ENCODE measurements around the gene ACVR1. TPM values are rescaled to one million over a fixed set of nuclear protein-coding genes. Genes with fewer than 3 reads are reported as not detected.
"Not testable (repeated sequence)": the region's sequence is repeated elsewhere in the genome, so short reads cannot be mapped to it uniquely, and the experiment has no call there.

Gene ACVR1
- total and polyA plus RNA-seq, 4 donors = 9.5 to 53.4 (median 33.8) TPM

- no peaks in the 10 kb centered on the region for H3K27me3 ChIP-seq (ENCODE audit: control insufficient read depth in 1 of 2, insufficient read depth in 2 of 2, low read length in 1 of 2)
- no peak overlapping the region for H3K27ac ChIP-seq (ENCODE audit: low read depth in 1 of 2, low read length in 2 of 2)
- H3K4me3 ChIP-seq (ENCODE audit: low read length in 2 of 2) = no peak overlapping the region
- intact Hi-C loops (cut with DNase I) = no loop called here
- H3K4me1 ChIP-seq (ENCODE audit: control insufficient read depth in 1 of 2, insufficient read depth in 2 of 2, low read length in 2 of 2) = no peaks in the 10 kb centered on the region
- no peaks in the 10 kb centered on the region for H3K9me3 ChIP-seq (ENCODE audit: control insufficient read depth, low read length)
- no peak for ATAC-seq (ENCODE audit: low FRiP score)
- 75 to 76% methylated on average over 3 of the region's 3 CpGs for WGBS, 2 donors
- DNase-seq = no peak
- H3K36me3 ChIP-seq (ENCODE audit: control insufficient read depth in 1 of 2, insufficient read depth in 2 of 2, low read length in 1 of 2) = no peaks in the 10 kb centered on the region
Observed at GRCh38 chr2:157887946-157888345, 11.8 kb upstream of the ACVR1 start.

DNA sequence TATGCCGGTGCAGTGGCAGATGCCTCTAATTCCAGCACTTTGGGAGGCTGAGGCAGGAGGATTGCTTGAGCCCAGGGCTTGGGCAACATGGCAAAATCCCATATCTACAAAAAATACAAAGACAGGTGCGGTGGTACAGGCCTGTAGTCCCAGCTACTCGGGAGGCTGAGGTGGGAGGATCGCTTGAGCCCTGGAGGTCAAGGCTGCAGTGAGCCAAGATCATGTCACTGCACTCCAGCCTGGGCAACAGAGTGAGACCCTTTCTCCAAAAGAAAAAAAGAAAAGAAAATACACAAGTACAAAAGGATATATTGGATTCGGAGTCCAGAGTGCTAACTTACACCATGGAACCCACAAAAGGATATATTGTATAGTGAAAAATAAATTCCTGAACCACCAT is 8.4 kb upstream of the ACVR1 start:
- H3K36me3 ChIP-seq (ENCODE audit: control insufficient read depth in 1 of 2, insufficient read depth in 2 of 2, low read length in 1 of 2); H3K27ac ChIP-seq (ENCODE audit: low read depth in 1 of 2, low read length in 2 of 2); H3K27me3 ChIP-seq (ENCODE audit: control insufficient read depth in 1 of 2, insufficient read depth in 2 of 2, low read length in 1 of 2); DNase-seq; H3K4me3 ChIP-seq (ENCODE audit: low read length in 2 of 2); ATAC-seq (ENCODE audit: low FRiP score); intact Hi-C loops (cut with DNase I); H3K4me1 ChIP-seq (ENCODE audit: control insufficient read depth in 1 of 2, insufficient read depth in 2 of 2, low read length in 2 of 2); H3K9me3 ChIP-seq (ENCODE audit: control insufficient read depth, low read length): not testable (repeated sequence)
- 78 to 79% methylated on average over 5 of the region's 5 CpGs for WGBS, 2 donors

DNA sequence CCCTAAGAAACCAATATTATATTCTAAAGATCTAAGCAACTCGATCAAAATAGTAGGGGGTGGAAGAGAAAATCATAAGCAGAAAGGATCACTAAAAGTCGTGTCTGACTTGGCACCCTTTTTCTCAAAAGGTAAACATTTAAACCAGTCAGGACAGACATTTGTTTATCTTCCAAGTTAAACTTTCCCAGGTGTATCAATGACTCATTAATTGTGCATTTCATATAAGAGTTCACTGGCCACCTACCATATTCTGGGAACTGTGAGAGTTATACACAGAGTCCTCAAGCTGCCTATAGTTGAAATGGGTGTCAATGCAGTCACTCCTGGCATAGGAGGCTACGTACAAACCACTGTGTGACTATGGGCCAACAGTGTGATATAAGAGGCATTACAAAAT is 4.8 kb upstream of the ACVR1 start:
- 86 to 89% methylated on average over 3 of the region's 3 CpGs for WGBS, 2 donors
- ATAC-seq (ENCODE audit: low FRiP score) (no peak), DNase-seq (no peak)
- no peaks in the 10 kb centered on the region for H3K9me3 ChIP-seq (ENCODE audit: control insufficient read depth, low read length)
- intact Hi-C loops (cut with DNase I) = no loop called here
- no peak overlapping the region for H3K4me3 ChIP-seq (ENCODE audit: low read length in 2 of 2)
- no peak overlapping the region for H3K27ac ChIP-seq (ENCODE audit: low read depth in 1 of 2, low read length in 2 of 2)
- no peaks in the 10 kb centered on the region for H3K27me3 ChIP-seq (ENCODE audit: control insufficient read depth in 1 of 2, insufficient read depth in 2 of 2, low read length in 1 of 2)
- no peaks in the 10 kb centered on the region for H3K36me3 ChIP-seq (ENCODE audit: control insufficient read depth in 1 of 2, insufficient read depth in 2 of 2, low read length in 1 of 2)
- H3K4me1 ChIP-seq (ENCODE audit: control insufficient read depth in 1 of 2, insufficient read depth in 2 of 2, low read length in 2 of 2) = no peaks in the 10 kb centered on the region

DNA sequence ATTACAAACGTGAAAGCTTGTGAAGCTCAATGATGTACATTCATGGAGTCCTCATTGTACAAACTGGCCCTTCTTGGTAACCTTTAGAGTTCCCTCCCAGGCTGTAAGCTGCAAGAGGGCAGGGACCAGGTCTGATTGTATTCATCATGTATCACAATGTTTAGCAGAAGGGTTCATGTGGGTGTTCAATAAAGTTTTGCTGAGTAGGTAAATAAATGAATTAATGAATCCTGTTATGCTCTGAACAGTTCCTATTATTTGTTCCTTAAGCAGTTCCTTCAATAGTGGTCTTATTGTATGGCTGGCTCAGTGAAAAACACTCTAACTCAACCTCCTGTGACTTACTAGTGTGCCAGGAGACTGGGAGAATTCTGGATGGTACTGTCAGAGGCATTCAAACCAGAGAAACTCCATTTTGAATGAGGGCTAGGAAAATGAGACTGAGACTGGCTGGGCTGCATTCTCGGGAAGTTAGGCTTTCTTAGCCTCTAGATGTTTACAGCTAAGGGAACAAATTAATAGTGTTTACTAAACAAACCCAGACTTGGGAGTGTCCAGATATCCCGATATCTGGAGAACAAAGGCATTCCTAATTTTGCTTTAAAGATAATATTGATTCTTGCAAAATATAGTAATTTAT is 1.8 kb upstream of the ACVR1 start:
- no peaks in the 10 kb centered on the region for H3K36me3 ChIP-seq (ENCODE audit: control insufficient read depth in 1 of 2, insufficient read depth in 2 of 2, low read length in 1 of 2)
- 94 to 95% methylated on average over 3 of the region's 3 CpGs for WGBS, 2 donors
- peaks cover 4 to 8% of the 10 kb centered on the region in 2 donors for H3K4me1 ChIP-seq (ENCODE audit: control insufficient read depth in 1 of 2, insufficient read depth in 2 of 2, low read length in 2 of 2)
- H3K4me3 ChIP-seq (ENCODE audit: low read length in 2 of 2) = no peak overlapping the region
- no peaks in the 10 kb centered on the region for H3K27me3 ChIP-seq (ENCODE audit: control insufficient read depth in 1 of 2, insufficient read depth in 2 of 2, low read length in 1 of 2)
- no peak for DNase-seq
- no peak for ATAC-seq (ENCODE audit: low FRiP score)
- H3K27ac ChIP-seq (ENCODE audit: low read depth in 1 of 2, low read length in 2 of 2) = no peak overlapping the region
- intact Hi-C loops (cut with DNase I) = loop anchor here in 1 of 2 donors (5.0 to 10.0 kb wide), 2 partner anchors 46 to 127 kb away; no protein-coding TSS in a partner anchor
- no peaks in the 10 kb centered on the region for H3K9me3 ChIP-seq (ENCODE audit: control insufficient read depth, low read length)

DNA sequence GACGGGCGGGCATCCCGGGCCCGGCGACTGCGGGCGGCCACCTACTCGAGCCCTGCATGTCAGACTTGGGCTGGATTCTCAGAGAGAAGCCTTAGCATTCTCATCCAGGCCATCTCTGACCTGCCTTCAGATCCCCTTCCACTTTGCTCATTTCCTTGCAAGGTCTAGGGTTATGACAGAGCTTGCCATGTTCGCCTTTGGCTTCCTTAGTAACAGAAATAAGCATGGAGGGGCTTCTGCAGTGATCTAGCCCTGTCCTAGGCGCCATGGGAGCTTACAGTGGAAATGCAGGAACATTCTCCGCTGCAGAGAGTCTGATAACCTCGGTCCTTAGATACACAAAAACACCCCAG is 632 bp upstream of the ACVR1 start:
- peak overlapping the region in 1 of 2 donors; percentile 30 for H3K27ac ChIP-seq (ENCODE audit: low read depth in 1 of 2, low read length in 2 of 2)
- no peaks in the 10 kb centered on the region for H3K27me3 ChIP-seq (ENCODE audit: control insufficient read depth in 1 of 2, insufficient read depth in 2 of 2, low read length in 1 of 2)
- WGBS, 2 donors = 9 to 15% methylated on average over 9 to 12 of the region's 12 CpGs
- ATAC-seq (ENCODE audit: low FRiP score) = no peak
- H3K36me3 ChIP-seq (ENCODE audit: control insufficient read depth in 1 of 2, insufficient read depth in 2 of 2, low read length in 1 of 2) = no peaks in the 10 kb centered on the region
- peaks cover 4 to 10% of the 10 kb centered on the region in 2 donors for H3K4me1 ChIP-seq (ENCODE audit: control insufficient read depth in 1 of 2, insufficient read depth in 2 of 2, low read length in 2 of 2)
- H3K9me3 ChIP-seq (ENCODE audit: control insufficient read depth, low read length) = no peaks in the 10 kb centered on the region
- DNase-seq = no peak
- peak overlapping the region; percentile 49 to 80 for H3K4me3 ChIP-seq (ENCODE audit: low read length in 2 of 2)
- intact Hi-C loops (cut with DNase I) = loop anchor here in 1 of 2 donors (5.0 to 10.0 kb wide), 2 partner anchors 44 to 128 kb away; no protein-coding TSS in a partner anchor

- Histone ChIP-seq H3K27ac (ENCODE audit: low read depth in 1 of 2, low read length in 2 of 2) (peak overlapping the region; percentile 79 to 91), H3K9me3 (ENCODE audit: control insufficient read depth, low read length) (no peaks in the 10 kb centered on the region), H3K4me1 (ENCODE audit: control insufficient read depth in 1 of 2, insufficient read depth in 2 of 2, low read length in 2 of 2) (peaks cover 4 to 13% of the 10 kb centered on the region in 2 donors), H3K4me3 (ENCODE audit: low read length in 2 of 2) (peak overlapping the region; percentile 80 to 99), H3K36me3 (ENCODE audit: control insufficient read depth in 1 of 2, insufficient read depth in 2 of 2, low read length in 1 of 2) (no peaks in the 10 kb centered on the region), H3K27me3 (ENCODE audit: control insufficient read depth in 1 of 2, insufficient read depth in 2 of 2, low read length in 1 of 2) (no peaks in the 10 kb centered on the region)
- ATAC-seq (ENCODE audit: low FRiP score) (peak; percentile 58), DNase-seq (peak; percentile 66 to 87)
- 1% methylated on average over 43 to 53 of the region's 53 CpGs for WGBS, 2 donors
- intact Hi-C loops (cut with DNase I) = loop anchor here (2.0 to 10.0 kb wide), 3 partner anchors 43 to 129 kb away; no protein-coding TSS in a partner anchor
Observed at GRCh38 chr2:157875641-157876065, 477 bp downstream of the ACVR1 start.

GRCh38 chr2:157874997-157875640 is 1.0 kb downstream of the ACVR1 start:
- 0 to 1% methylated on average over 19 to 21 of the region's 21 CpGs for WGBS, 2 donors
- no peaks in the 10 kb centered on the region for H3K27me3 ChIP-seq (ENCODE audit: control insufficient read depth in 1 of 2, insufficient read depth in 2 of 2, low read length in 1 of 2)
- peak overlapping the region; percentile 80 to 99 for H3K4me3 ChIP-seq (ENCODE audit: low read length in 2 of 2)
- peak; percentile 56 to 81 for DNase-seq
- no peaks in the 10 kb centered on the region for H3K9me3 ChIP-seq (ENCODE audit: control insufficient read depth, low read length)
- H3K27ac ChIP-seq (ENCODE audit: low read depth in 1 of 2, low read length in 2 of 2) = peak overlapping the region; percentile 79 to 91
- H3K4me1 ChIP-seq (ENCODE audit: control insufficient read depth in 1 of 2, insufficient read depth in 2 of 2, low read length in 2 of 2) = peaks cover 4 to 13% of the 10 kb centered on the region in 2 donors
- no peak for ATAC-seq (ENCODE audit: low FRiP score)
- intact Hi-C loops (cut with DNase I) = loop anchor here (2.0 to 10.0 kb wide), 3 partner anchors 43 to 130 kb away; no protein-coding TSS in a partner anchor
- no peaks in the 10 kb centered on the region for H3K36me3 ChIP-seq (ENCODE audit: control insufficient read depth in 1 of 2, insufficient read depth in 2 of 2, low read length in 1 of 2)

DNA sequence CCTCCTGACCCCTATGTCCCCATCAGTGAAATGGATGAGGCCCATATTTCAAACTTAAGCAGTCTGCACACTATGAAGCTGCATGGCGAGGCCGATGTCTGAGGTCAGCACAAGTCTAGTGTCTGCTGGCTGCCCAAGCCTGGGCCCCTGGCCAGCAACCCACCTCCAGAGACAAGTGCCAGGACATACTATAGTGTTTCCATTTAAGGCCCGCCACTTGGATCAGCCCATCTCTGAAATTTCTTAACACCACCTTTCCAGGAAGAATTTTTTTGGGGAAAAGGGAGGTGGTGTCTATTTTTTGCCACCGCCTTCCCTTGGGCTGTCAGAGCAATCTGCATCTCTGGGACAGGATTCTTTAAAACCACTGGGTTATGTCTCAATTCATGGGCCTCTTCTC is 1.8 kb downstream of the ACVR1 start:
- no peaks in the 10 kb centered on the region for H3K27me3 ChIP-seq (ENCODE audit: control insufficient read depth in 1 of 2, insufficient read depth in 2 of 2, low read length in 1 of 2)
- intact Hi-C loops (cut with DNase I) = loop anchor here (2.0 to 10.0 kb wide), 3 partner anchors 42 to 130 kb away; no protein-coding TSS in a partner anchor
- peaks cover 4 to 13% of the 10 kb centered on the region in 2 donors for H3K4me1 ChIP-seq (ENCODE audit: control insufficient read depth in 1 of 2, insufficient read depth in 2 of 2, low read length in 2 of 2)
- ATAC-seq (ENCODE audit: low FRiP score) (no peak), DNase-seq (no peak)
- H3K4me3 ChIP-seq (ENCODE audit: low read length in 2 of 2) = peak overlapping the region; percentile 80 to 99
- WGBS, 2 donors = 54% methylated on average over 4 of the region's 4 CpGs
- H3K36me3 ChIP-seq (ENCODE audit: control insufficient read depth in 1 of 2, insufficient read depth in 2 of 2, low read length in 1 of 2) = no peaks in the 10 kb centered on the region
- H3K27ac ChIP-seq (ENCODE audit: low read depth in 1 of 2, low read length in 2 of 2) = peak overlapping the region in 1 of 2 donors; percentile 37
- H3K9me3 ChIP-seq (ENCODE audit: control insufficient read depth, low read length) = no peaks in the 10 kb centered on the region

All from aorta (tissue), 5 donors.